Endodermal cell (in vitro differentiated cells): Measurements from ENCODE around the gene ID2. TPM values are rescaled to one million over a fixed set of nuclear protein-coding genes. Genes with fewer than 3 reads are reported as not detected.

Experiments used
- DNase-seq: peaks from one replicate; pipeline ENCODE4 v3.0.0-alpha.2; 2017
- H3K27ac ChIP-seq: 2 replicates; pipeline ENCODE4 v1.5.1; 2013; ENCODE audit warnings: mild to moderate bottlenecking, low read depth, low read length, moderate library complexity
- H3K27me3 ChIP-seq: 2 replicates; pipeline ENCODE4 v1.6.1; 2013; ENCODE audit warnings: mild to moderate bottlenecking, low read length, moderate library complexity; ENCODE audit not compliant: insufficient read depth, control insufficient read depth, poor library complexity, severe bottlenecking
- H3K36me3 ChIP-seq: 2 replicates; pipeline ENCODE4 v1.7.0; 2013; ENCODE audit warnings: mild to moderate bottlenecking, low read length, moderate library complexity; ENCODE audit not compliant: control insufficient read depth, insufficient read depth
- H3K4me1 ChIP-seq: one replicate; pipeline ENCODE4 v1.7.0; 2013; ENCODE audit warnings: low read length; ENCODE audit not compliant: control insufficient read depth, insufficient read depth
- H3K4me3 ChIP-seq: 2 replicates; pipeline ENCODE4 v1.5.1; 2013; ENCODE audit warnings: mild to moderate bottlenecking, low read length, moderate library complexity
- H3K9ac ChIP-seq: 2 replicates; pipeline ENCODE4 v1.6.1; 2013; ENCODE audit warnings: mild to moderate bottlenecking, low read length, moderate library complexity; ENCODE audit not compliant: poor library complexity, severe bottlenecking; ENCODE audit errors: extremely low read depth
- H3K9me3 ChIP-seq: 2 replicates; pipeline ENCODE4 v1.6.1; 2013; ENCODE audit warnings: mild to moderate bottlenecking, low read length, moderate library complexity; ENCODE audit not compliant: control insufficient read depth
- H3K27ac Mint-ChIP-seq: 2 replicates; pipeline ENCODE4 v1.8.0; 2020; ENCODE audit warnings: mixed read lengths
- H3K27me3 Mint-ChIP-seq: 2 replicates; pipeline ENCODE4 v1.8.0; 2021; ENCODE audit warnings: mild to moderate bottlenecking, mixed read lengths; ENCODE audit not compliant: insufficient read depth
- H3K36me3 Mint-ChIP-seq: 2 replicates; pipeline ENCODE4 v1.8.0; 2020; ENCODE audit warnings: low read depth, mixed read lengths
- H3K4me1 Mint-ChIP-seq: 2 replicates; pipeline ENCODE4 v1.8.0; 2020; ENCODE audit warnings: mixed read lengths
- H3K4me3 Mint-ChIP-seq: 2 replicates; pipeline ENCODE4 v1.8.0; 2020; ENCODE audit warnings: mild to moderate bottlenecking, moderate library complexity, mixed read lengths
- H3K9me3 Mint-ChIP-seq: 2 replicates; pipeline ENCODE4 v1.8.0; 2020; ENCODE audit warnings: mild to moderate bottlenecking, mixed read lengths
- CTCF ChIP-seq: fragments of 200-600 bp; sonication (generic); conservative IDR thresholded peaks from 2 replicates; pipeline ENCODE4 v1.5.0; 2021; ENCODE audit warnings: antibody characterized with exemption, mild to moderate bottlenecking
- WGBS, 2 experiments: methylation state at CpG; one replicate each; pipeline versions ENCODE4 v1.1.5 to v1.1.7; 2013; ENCODE audit warnings: missing lambda C conversion rate in 2 of 2, mixed read lengths in 1 of 2; ENCODE audit not compliant: insufficient coverage in 1 of 2, insufficient read length in 1 of 2; 5-methylcytosine and 5-hydroxymethylcytosine counted together
- total RNA-seq, 2 donors: library from RNA; stranded (reverse); fragmentation: NEBNext Ultra II Directional in 1 of 2; extraction: Animal tissue kit (Norgen Biotek cat#: 25700) in 1 of 2; gene quantifications; 2 replicates in 1 of 2; 3 replicates in 1 of 2; pipeline ENCODE4 v1.2.1, GENCODE V29; 2021

The ID2 gene
- total RNA-seq, 2 donors from 2014 or later = 83.5 to 91.2 TPM

GRCh38 chr2:8647462-8647857, 34.4 kb upstream of the ID2 start:
- H3K9me3 Mint-ChIP-seq = no peaks in the 10 kb centered on the region
- TF ChIP-seq CTCF = no peak
- no peaks in the 10 kb centered on the region for H3K4me1 Mint-ChIP-seq
- H3K36me3 Mint-ChIP-seq = no peaks in the 10 kb centered on the region
- no peaks in the 10 kb centered on the region for H3K36me3 ChIP-seq
- DNase-seq = no peak
- H3K4me3 Mint-ChIP-seq = no peak overlapping the region
- H3K27me3 ChIP-seq = no peaks in the 10 kb centered on the region
- H3K9ac ChIP-seq = no peak overlapping the region
- H3K9me3 ChIP-seq = no peaks in the 10 kb centered on the region
- H3K27me3 Mint-ChIP-seq = no peaks in the 10 kb centered on the region
- 90% methylated on average over 1 of the region's 1 CpG; no CpG with 5 or more reads in 1 of the 2 experiments for whole genome bisulfite sequencing, 2 experiments
- H3K27ac ChIP-seq = no peak overlapping the region
- H3K4me3 ChIP-seq = no peak overlapping the region
- no peak overlapping the region for H3K27ac Mint-ChIP-seq
- no peaks in the 10 kb centered on the region for H3K4me1 ChIP-seq

- Histone ChIP-seq H3K36me3 (no peaks in the 10 kb centered on the region), H3K9me3 (no peaks in the 10 kb centered on the region), H3K27ac (no peak overlapping the region), H3K27me3 (no peaks in the 10 kb centered on the region), H3K4me1 (no peaks in the 10 kb centered on the region), H3K4me3 (no peak overlapping the region), H3K9ac (no peak overlapping the region)
- 93% methylated on average over 11 of the region's 11 CpGs for WGBS, 2 experiments
- Mint-ChIP-seq H3K9me3 (no peaks in the 10 kb centered on the region), H3K4me3 (no peak overlapping the region), H3K36me3 (no peaks in the 10 kb centered on the region), H3K4me1 (no peaks in the 10 kb centered on the region), H3K27me3 (no peaks in the 10 kb centered on the region), H3K27ac (no peak overlapping the region)
- no peak for DNase-seq
- no peak for TF ChIP-seq CTCF
Measured at GRCh38 chr2:8648441-8649213, 33.2 kb upstream of the ID2 start.

GRCh38 chr2:8649718-8650117, 32.1 kb upstream of the ID2 start:
- Mint-ChIP-seq H3K4me1 (no peaks in the 10 kb centered on the region), H3K9me3 (no peaks in the 10 kb centered on the region), H3K27ac (no peak overlapping the region), H3K36me3 (no peaks in the 10 kb centered on the region), H3K4me3 (no peak overlapping the region), H3K27me3 (no peaks in the 10 kb centered on the region)
- TF ChIP-seq CTCF = no peak
- Histone ChIP-seq H3K27me3 (no peaks in the 10 kb centered on the region), H3K27ac (no peak overlapping the region), H3K4me3 (no peak overlapping the region), H3K9ac (no peak overlapping the region), H3K4me1 (no peaks in the 10 kb centered on the region), H3K36me3 (no peaks in the 10 kb centered on the region), H3K9me3 (no peaks in the 10 kb centered on the region)
- WGBS, 2 experiments = 85 to 88% methylated on average over 5 of the region's 6 CpGs
- no peak for DNase-seq
